ENCODE measurements around the gene PDIA6. TPM values are rescaled to one million over a fixed set of nuclear protein-coding genes. Genes with fewer than 3 reads are reported as not detected.

PDIA6 gene
- total and polyA plus RNA-seq, 9 of the 15 experiments (the other 6 are each of a cell fraction or from before 2014, with no cell fraction given): 166 to 268 (median 229) TPM

GRCh38 chr2:10812362-10813162 is at the start of gene PDIA6 (continued):
- TF ChIP-seq PREB (CRISPR knock-in tag; IDR thresholded peaks at IDR 0.05): no peak
- peak; percentile 99 for TF ChIP-seq RBM25 (IDR thresholded peaks at IDR 0.05; ENCODE audit: low read depth, low read length, severe bottlenecking)
- no peak for TF ChIP-seq USF1 (CRISPR knock-in tag; IDR thresholded peaks at IDR 0.05)
- peak; percentile 75 for TF ChIP-seq TAF1 (IDR thresholded peaks at IDR 0.05; ENCODE audit: control insufficient read depth, extremely low read depth, insufficient read depth, low read length, severe bottlenecking)
- TF ChIP-seq TRIM24 (IDR thresholded peaks at IDR 0.05): no peak
- peak in 2 of 3 experiments; percentile 46 to 71; a peak in 2 of 6 replicates for TF ChIP-seq ZBTB11 (CRISPR knock-in tag; IDR thresholded peaks at IDR 0.05)
- TF ChIP-seq NCOR1 (IDR thresholded peaks at IDR 0.05): no peak
- no peak for TF ChIP-seq ZNF76 (CRISPR knock-in tag; IDR thresholded peaks at IDR 0.05; ENCODE audit: borderline replicate concordance)
- TF ChIP-seq SP1 (CRISPR knock-in tag; IDR thresholded peaks at IDR 0.05): peak; percentile 26; the same call in 1 of the 2 replicates
- TF ChIP-seq PKNOX1 (IDR thresholded peaks at IDR 0.05): peak; percentile 99
- TF ChIP-seq RBM14 (IDR thresholded peaks at IDR 0.05; ENCODE audit: borderline replicate concordance, insufficient read depth, low read depth, low read length): no peak
- no peak for TF ChIP-seq ZKSCAN3 (CRISPR knock-in tag; IDR thresholded peaks at IDR 0.05)
- TF ChIP-seq ZEB2 (IDR thresholded peaks at IDR 0.05): no peak
- TF ChIP-seq RBFOX2 (IDR thresholded peaks at IDR 0.05; ENCODE audit: low read depth, low read length): peak; percentile 90
- TF ChIP-seq BRF2 (IDR thresholded peaks at IDR 0.05; ENCODE audit: borderline replicate concordance, insufficient read depth, insufficient read length): no peak
- TF ChIP-seq CXXC5 (CRISPR knock-in tag; IDR thresholded peaks at IDR 0.05): peak; percentile 93
- no peak for TF ChIP-seq CC2D1A (IDR thresholded peaks at IDR 0.05)
- no peak for TF ChIP-seq ZFP1 (CRISPR knock-in tag; IDR thresholded peaks at IDR 0.05)
- TF ChIP-seq HNRNPK (IDR thresholded peaks at IDR 0.05; ENCODE audit: low read depth, low read length, poor library complexity, severe bottlenecking): no peak

Data from K562 (cell line).